Activated CD4-positive, alpha-beta T cell treated with anti-CD3 and anti-CD28 coated beads for 36 hours (primary cell): Measurements from ENCODE around the gene TDRD1. TPM values are rescaled to one million over a fixed set of nuclear protein-coding genes. Genes with fewer than 3 reads are reported as not detected.

Experiments
- ATAC-seq: fragments of 200-7000 bp; cut with Tn5 transposase; one replicate; pipeline ENCODE4 v1.10.0; 2021; ENCODE audit warnings: mild to moderate bottlenecking, moderate library complexity
- CTCF ChIA-PET: fragments of 350-600 bp; sonication (Branson Sonifier 250); formaldehyde crosslinking; loops from one replicate; lab custom pipeline; 2021; ENCODE audit warnings: antibody characterized with exemption; lab: Charles Lee
- POLR2A ChIA-PET: fragments of 350-600 bp; sonication (Branson Sonifier 250); formaldehyde crosslinking; loops from one replicate; lab custom pipeline; 2021; ENCODE audit warnings: antibody characterized with exemption, inconsistent platforms; lab: Charles Lee
- DNase-seq: peaks from one replicate; pipeline ENCODE4 v3.0.0-alpha.2; 2020
- H3K27ac Mint-ChIP-seq: one replicate; pipeline ENCODE4 v1.8.0; 2021; ENCODE audit warnings: mixed read lengths
- H3K27me3 Mint-ChIP-seq: one replicate; pipeline ENCODE4 v1.8.0; 2021; ENCODE audit warnings: mixed read lengths
- H3K36me3 Mint-ChIP-seq: one replicate; pipeline ENCODE4 v1.8.0; 2021; ENCODE audit warnings: low read depth, mixed read lengths
- H3K4me1 Mint-ChIP-seq: one replicate; pipeline ENCODE4 v1.8.0; 2021; ENCODE audit warnings: mixed read lengths
- H3K4me3 Mint-ChIP-seq: one replicate; pipeline ENCODE4 v1.8.0; 2021; ENCODE audit warnings: mild to moderate bottlenecking, moderate library complexity, mixed read lengths
- H3K9me3 Mint-ChIP-seq: one replicate; pipeline ENCODE4 v1.8.0; 2021; ENCODE audit warnings: low read depth, mixed read lengths
- intact Hi-C, 2 experiments: fragments of 100-400 bp; cut with DNase I in 1 of 2; cut with micrococcal nuclease in 1 of 2; formaldehyde crosslinking; loops; one replicate each; pipeline versions ENCODE4 v1.14.2 to v1.15.1; 2022 to 2024; cut with DNase I, micrococcal nuclease
- total RNA-seq, 2 experiments: library from RNA; stranded (reverse); gene quantifications; one replicate each; pipeline ENCODE4 v1.2.3, GENCODE V29; 2021

Gene TDRD1
- total RNA-seq, 2 experiments from 2014 or later = 0.21 to 0.25 TPM

DNA sequence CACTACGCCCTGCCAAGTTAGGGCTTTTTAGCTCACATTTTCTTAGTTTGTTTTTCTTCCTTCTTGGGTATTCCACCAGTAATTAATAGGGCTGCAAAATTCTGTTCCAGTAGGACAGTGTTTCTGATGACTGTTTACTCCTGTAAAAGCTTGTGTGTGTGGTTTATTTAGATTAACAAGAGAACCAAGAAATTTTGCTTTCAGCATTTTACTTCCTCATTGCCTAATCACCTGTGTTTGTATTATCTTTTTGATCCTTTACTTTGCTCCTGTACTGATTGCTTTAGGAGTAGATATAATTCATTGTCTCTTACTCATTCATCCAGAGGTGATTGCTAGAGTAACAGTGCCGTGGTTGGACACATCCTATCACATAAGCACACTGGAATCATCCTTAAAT lies 27.7 kb downstream of the TDRD1 start:
- Mint-ChIP-seq H3K27me3 (peaks cover 2% of the 10 kb centered on the region), H3K4me3 (no peak overlapping the region), H3K4me1 (no peaks in the 10 kb centered on the region), H3K27ac (no peak overlapping the region), H3K36me3 (no peaks in the 10 kb centered on the region), H3K9me3 (no peaks in the 10 kb centered on the region)
- ChIA-PET POLR2A (no interaction called here), CTCF (interaction anchor here (0.6 kb wide), 1 partner anchor 22 kb away, joined by 3 read pairs; no protein-coding TSS in a partner anchor)
- ATAC-seq = no peak
- intact Hi-C loops = no loop called here
- DNase-seq = no peak

DNA sequence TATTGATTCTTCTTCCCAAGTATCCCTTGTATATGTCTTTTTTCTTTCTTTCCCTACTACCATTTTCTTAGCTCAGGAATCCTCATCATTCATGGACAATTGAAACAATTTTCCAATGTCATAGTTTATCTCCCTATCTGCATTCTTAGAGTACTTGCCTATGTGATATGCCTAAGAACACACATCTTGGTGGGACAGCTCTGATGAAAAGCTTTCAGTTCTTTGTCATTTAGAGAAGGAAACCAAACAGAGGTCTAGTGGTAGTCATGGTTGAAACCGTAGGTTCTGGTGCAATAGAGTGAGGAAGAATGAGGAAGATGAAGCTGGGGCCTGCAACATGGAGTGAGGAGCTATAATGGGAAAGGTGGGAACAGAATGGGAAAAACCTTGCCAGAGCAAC lies 28.2 kb downstream of the TDRD1 start:
- no peaks in the 10 kb centered on the region for H3K4me1 Mint-ChIP-seq
- DNase-seq (no peak), ATAC-seq (no peak)
- ChIA-PET POLR2A (no interaction called here), CTCF (interaction anchor here (0.6 kb wide), 1 partner anchor 22 kb away, joined by 3 read pairs; no protein-coding TSS in a partner anchor)
- H3K9me3 Mint-ChIP-seq = no peaks in the 10 kb centered on the region
- no peak overlapping the region for H3K4me3 Mint-ChIP-seq
- intact Hi-C loops = no loop called here
- H3K27me3 Mint-ChIP-seq = peaks cover 2% of the 10 kb centered on the region
- no peak overlapping the region for H3K27ac Mint-ChIP-seq
- no peaks in the 10 kb centered on the region for H3K36me3 Mint-ChIP-seq

GRCh38 chr10:114208351-114208750 lies 29.2 kb downstream of the TDRD1 start:
- H3K27me3 Mint-ChIP-seq = peaks cover 2% of the 10 kb centered on the region
- POLR2A ChIA-PET = no interaction called here
- no peak overlapping the region for H3K4me3 Mint-ChIP-seq
- CTCF ChIA-PET = interaction anchor here (0.6 kb wide), 1 partner anchor 121 kb away, joined by 4 read pairs; no protein-coding TSS in a partner anchor
- DNase-seq (no peak), ATAC-seq (no peak)
- no peaks in the 10 kb centered on the region for H3K36me3 Mint-ChIP-seq
- no peak overlapping the region for H3K27ac Mint-ChIP-seq
- intact Hi-C loops = no loop called here
- H3K4me1 Mint-ChIP-seq = no peaks in the 10 kb centered on the region
- H3K9me3 Mint-ChIP-seq = no peaks in the 10 kb centered on the region

GRCh38 chr10:114212153-114212552 lies 33.0 kb downstream of the TDRD1 start:
- ATAC-seq (no peak), DNase-seq (no peak)
- CTCF ChIA-PET = no interaction called here
- Mint-ChIP-seq H3K4me3 (no peak overlapping the region), H3K27ac (no peak overlapping the region), H3K9me3 (no peaks in the 10 kb centered on the region), H3K36me3 (no peaks in the 10 kb centered on the region), H3K27me3 (no peaks in the 10 kb centered on the region), H3K4me1 (no peaks in the 10 kb centered on the region)
- POLR2A ChIA-PET = no interaction called here
- intact Hi-C loops = no loop called here

- no peak for ATAC-seq
- H3K36me3 Mint-ChIP-seq = no peaks in the 10 kb centered on the region
- H3K27me3 Mint-ChIP-seq = peaks cover 5% of the 10 kb centered on the region
- no peaks in the 10 kb centered on the region for H3K9me3 Mint-ChIP-seq
- H3K4me3 Mint-ChIP-seq = no peak overlapping the region
- no peaks in the 10 kb centered on the region for H3K4me1 Mint-ChIP-seq
- ChIA-PET POLR2A (interaction anchor here (0.6 kb wide), 1 partner anchor 407 kb away, joined by 3 read pairs; no protein-coding TSS in a partner anchor), CTCF (no interaction called here)
- H3K27ac Mint-ChIP-seq = no peak overlapping the region
- no peak for DNase-seq
- intact Hi-C loops = no loop called here
Measured at GRCh38 chr10:114215033-114215432, 35.9 kb downstream of the TDRD1 start.

DNA sequence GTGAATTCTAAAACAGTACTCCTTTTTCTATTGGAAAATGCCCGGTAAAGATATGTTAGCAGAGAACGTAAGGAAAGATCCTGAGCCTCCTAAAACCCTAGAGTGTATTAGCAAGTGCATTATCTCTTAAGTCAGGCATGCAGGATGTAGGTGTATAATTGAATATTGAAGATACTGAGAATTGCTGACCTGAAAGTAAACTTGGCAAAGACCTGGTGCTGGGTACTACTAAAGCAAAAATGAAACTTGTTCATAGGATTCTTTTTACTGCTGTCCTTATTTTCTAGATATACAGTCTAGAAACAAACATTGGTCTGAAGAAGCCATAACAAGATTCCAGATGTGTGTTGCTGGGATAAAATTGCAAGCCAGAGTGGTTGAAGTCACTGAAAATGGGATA lies 41.1 kb downstream of the TDRD1 start:
- Mint-ChIP-seq H3K4me1 (no peaks in the 10 kb centered on the region), H3K36me3 (no peaks in the 10 kb centered on the region), H3K4me3 (no peak overlapping the region), H3K27me3 (peaks cover 21% of the 10 kb centered on the region), H3K27ac (no peak overlapping the region), H3K9me3 (no peaks in the 10 kb centered on the region)
- intact Hi-C loops = no loop called here
- POLR2A ChIA-PET = no interaction called here
- DNase-seq (no peak), ATAC-seq (no peak)
- CTCF ChIA-PET = interaction anchor here (0.6 kb wide), 1 partner anchor 103 kb away, joined by 4 read pairs; no protein-coding TSS in a partner anchor

DNA sequence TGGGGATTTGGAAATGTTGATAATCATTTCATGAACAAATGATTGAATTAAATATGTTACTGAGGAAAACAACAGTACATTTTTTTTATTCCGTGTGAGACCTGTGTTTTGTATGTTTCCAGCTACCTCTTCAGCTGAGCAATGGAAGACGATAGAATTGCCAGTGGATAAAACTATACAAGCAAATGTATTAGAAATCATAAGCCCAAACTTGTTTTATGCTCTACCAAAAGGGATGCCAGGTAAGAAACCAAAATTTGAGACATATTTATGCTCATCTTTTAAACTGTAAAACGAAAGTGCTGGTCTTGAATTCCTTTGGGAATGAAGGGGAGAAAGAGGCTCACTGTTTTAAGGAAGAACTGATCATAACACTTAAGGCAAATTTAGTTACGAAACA lies 42.1 kb downstream of the TDRD1 start:
- DNase-seq (no peak), ATAC-seq (no peak)
- no peaks in the 10 kb centered on the region for H3K4me1 Mint-ChIP-seq
- H3K4me3 Mint-ChIP-seq = no peak overlapping the region
- H3K27me3 Mint-ChIP-seq = peaks cover 21% of the 10 kb centered on the region
- intact Hi-C loops = no loop called here
- H3K36me3 Mint-ChIP-seq = no peaks in the 10 kb centered on the region
- H3K27ac Mint-ChIP-seq = no peak overlapping the region
- POLR2A ChIA-PET = no interaction called here
- CTCF ChIA-PET = no interaction called here
- no peaks in the 10 kb centered on the region for H3K9me3 Mint-ChIP-seq

- POLR2A ChIA-PET = no interaction called here
- H3K36me3 Mint-ChIP-seq = no peaks in the 10 kb centered on the region
Measured at GRCh38 chr10:114223066-114223465, 43.9 kb downstream of the TDRD1 start.

GRCh38 chr10:114228156-114228555 lies 49.0 kb downstream of the TDRD1 start:
- ChIA-PET POLR2A (no interaction called here), CTCF (no interaction called here)
- Mint-ChIP-seq H3K36me3 (no peaks in the 10 kb centered on the region), H3K4me1 (no peaks in the 10 kb centered on the region), H3K4me3 (no peak overlapping the region), H3K9me3 (no peaks in the 10 kb centered on the region), H3K27ac (no peak overlapping the region), H3K27me3 (peaks cover 25% of the 10 kb centered on the region)
- ATAC-seq = no peak
- DNase-seq = no peak
- intact Hi-C loops = no loop called here

More at GRCh38 chr10:114223066-114223465, 43.9 kb downstream of the TDRD1 start:
- no peaks in the 10 kb centered on the region for H3K9me3 Mint-ChIP-seq
- intact Hi-C loops = no loop called here
- CTCF ChIA-PET = interaction anchor here (0.7 to 1.3 kb wide), 3 partner anchors 8 to 80 kb away, joined by 3 read pairs; no protein-coding TSS in a partner anchor
- H3K4me3 Mint-ChIP-seq = no peak overlapping the region
- no peak overlapping the region for H3K27ac Mint-ChIP-seq
- no peak for ATAC-seq
- peaks cover 25% of the 10 kb centered on the region for H3K27me3 Mint-ChIP-seq
- H3K4me1 Mint-ChIP-seq = no peaks in the 10 kb centered on the region
- DNase-seq = no peak

DNA sequence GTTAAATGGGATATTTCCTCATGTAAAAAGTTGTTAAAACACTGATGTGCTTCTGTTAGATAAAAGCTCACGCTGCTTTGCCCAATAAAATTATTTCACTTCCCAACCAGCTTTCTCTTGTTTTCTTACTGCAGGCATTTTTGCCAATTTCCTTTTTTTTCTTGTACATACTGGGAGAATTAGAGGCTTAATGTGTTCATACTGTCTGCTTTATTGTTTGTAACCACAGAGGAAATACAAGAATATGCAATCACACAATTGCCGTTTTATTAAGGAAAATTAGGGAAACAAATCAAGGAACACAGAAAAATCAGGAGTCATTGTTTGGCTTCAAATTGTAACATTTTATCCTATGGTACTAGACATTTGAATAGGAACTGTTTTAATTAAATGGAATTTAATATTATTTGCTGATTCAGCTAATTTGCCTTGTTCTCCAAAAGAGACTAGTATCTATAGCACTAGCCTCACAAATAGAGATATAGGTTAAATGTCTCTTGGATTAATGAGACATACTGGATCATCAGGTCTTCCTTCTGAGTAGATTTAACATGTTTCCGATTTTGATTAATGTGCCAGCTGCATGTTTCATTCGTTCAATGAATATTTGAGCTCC lies 53.5 kb downstream of the TDRD1 start:
- POLR2A ChIA-PET = no interaction called here
- ATAC-seq = no peak

DNA sequence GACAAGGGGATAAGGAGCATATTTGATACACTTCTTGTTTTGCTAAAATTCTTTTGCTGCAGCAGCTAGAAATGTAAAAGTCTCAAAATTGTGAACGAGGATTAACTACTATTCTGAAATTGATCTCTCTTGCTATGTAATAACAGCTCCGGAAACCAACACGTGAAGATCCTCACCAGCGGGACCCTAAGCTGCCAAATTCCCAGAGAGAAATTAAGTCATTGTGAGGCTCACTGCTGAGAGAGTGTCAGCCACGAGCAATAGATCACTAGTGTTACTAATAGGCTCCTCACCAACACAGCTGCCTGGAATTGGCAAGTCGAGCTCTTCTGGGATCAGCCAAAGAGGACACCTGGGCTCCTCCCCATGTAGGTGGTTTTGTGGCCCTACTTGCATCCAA lies 54.3 kb downstream of the TDRD1 start:
- CTCF ChIA-PET = no interaction called here
- H3K36me3 Mint-ChIP-seq = no peaks in the 10 kb centered on the region
- DNase-seq = no peak
- POLR2A ChIA-PET = no interaction called here
- H3K27ac Mint-ChIP-seq = no peak overlapping the region
- peaks cover 22% of the 10 kb centered on the region for H3K27me3 Mint-ChIP-seq
- peaks cover 11% of the 10 kb centered on the region for H3K4me1 Mint-ChIP-seq
- no peak overlapping the region for H3K4me3 Mint-ChIP-seq
- no peaks in the 10 kb centered on the region for H3K9me3 Mint-ChIP-seq
- intact Hi-C loops = no loop called here
- no peak for ATAC-seq

More for the DNA sequence above, 53.5 kb downstream of the TDRD1 start:
- Mint-ChIP-seq H3K4me1 (peaks cover 11% of the 10 kb centered on the region), H3K9me3 (no peaks in the 10 kb centered on the region), H3K27ac (no peak overlapping the region), H3K36me3 (no peaks in the 10 kb centered on the region), H3K4me3 (no peak overlapping the region), H3K27me3 (peaks cover 19% of the 10 kb centered on the region)
- DNase-seq = no peak
- intact Hi-C loops = no loop called here
- CTCF ChIA-PET = interaction anchor here (0.6 kb wide), 1 partner anchor 614 kb away, joined by 3 read pairs; no protein-coding TSS in a partner anchor

DNA sequence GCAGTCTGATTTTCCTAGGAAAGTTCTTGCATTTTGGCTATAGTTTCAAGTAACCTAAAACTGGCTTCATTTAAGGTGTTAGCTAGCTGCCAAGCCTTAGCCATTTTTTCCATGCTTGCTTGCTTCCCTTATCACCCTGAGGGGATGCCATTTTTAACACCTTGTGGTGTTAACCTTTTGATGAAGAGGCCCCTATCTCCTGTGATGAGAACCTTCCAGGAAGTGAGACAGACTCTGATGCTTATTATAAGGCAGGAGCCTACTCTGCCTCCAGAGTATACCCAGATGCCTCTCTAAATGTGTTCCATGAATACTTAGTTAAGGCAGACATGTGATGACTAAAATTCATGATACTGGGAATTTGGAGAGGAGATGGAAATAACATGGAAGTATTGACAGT lies 55.0 kb downstream of the TDRD1 start:
- peak; percentile 16 for DNase-seq

More for the DNA sequence above, 55.0 kb downstream of the TDRD1 start:
- H3K9me3 Mint-ChIP-seq = no peaks in the 10 kb centered on the region
- H3K4me3 Mint-ChIP-seq = no peak overlapping the region
- POLR2A ChIA-PET = no interaction called here
- H3K27ac Mint-ChIP-seq = no peak overlapping the region
- H3K27me3 Mint-ChIP-seq = peaks cover 27% of the 10 kb centered on the region
- CTCF ChIA-PET = no interaction called here
- peaks cover 11% of the 10 kb centered on the region for H3K4me1 Mint-ChIP-seq
- H3K36me3 Mint-ChIP-seq = no peaks in the 10 kb centered on the region
- intact Hi-C loops = no loop called here
- ATAC-seq = peak; percentile 93
